Loucy (cell line): ENCODE measurements around the gene STK33.

ENCODE experiments used
- H2AFZ ChIP-seq: fragments of 200-600 bp; sonication (generic); 2 replicates; pipeline ENCODE4 v1.6.0; 2016; ENCODE audit warnings: antibody characterized with exemption, mild to moderate bottlenecking, low read length, moderate library complexity
- H3F3A ChIP-seq: fragments of 200-600 bp; 2 replicates; pipeline ENCODE4 v1.6.0; 2016; ENCODE audit warnings: antibody characterized with exemption, low read depth, mild to moderate bottlenecking
- H3K27me3 ChIP-seq: fragments of 200-600 bp; sonication (generic); 2 replicates; pipeline ENCODE4 v1.6.1; 2014; ENCODE audit warnings: low read length, mild to moderate bottlenecking; ENCODE audit not compliant: insufficient read depth, poor library complexity, severe bottlenecking
- H3K36me3 ChIP-seq: fragments of 200-600 bp; sonication (generic); 2 replicates; pipeline ENCODE4 v1.6.1; 2016; ENCODE audit warnings: low read length; ENCODE audit not compliant: insufficient read depth
- H3K4me1 ChIP-seq: fragments of 200-600 bp; sonication (generic); 2 replicates; pipeline ENCODE4 v1.5.1; 2014; ENCODE audit warnings: low read length, mild to moderate bottlenecking; ENCODE audit not compliant: insufficient read depth, poor library complexity, severe bottlenecking
- H3K4me2 ChIP-seq: fragments of 200-600 bp; sonication (generic); 2 replicates; pipeline ENCODE4 v1.6.0; 2014; ENCODE audit warnings: antibody characterized with exemption, low read length, low read depth, mild to moderate bottlenecking; ENCODE audit not compliant: poor library complexity, severe bottlenecking
- H3K4me3 ChIP-seq: fragments of 200-600 bp; sonication (generic); 2 replicates; pipeline ENCODE4 v1.5.1; 2014; ENCODE audit warnings: low read length, mild to moderate bottlenecking, mixed read lengths; ENCODE audit not compliant: poor library complexity, severe bottlenecking
- H3K79me2 ChIP-seq: fragments of 200-600 bp; sonication (generic); 2 replicates; pipeline ENCODE4 v1.6.1; 2014; ENCODE audit warnings: low read length; ENCODE audit not compliant: insufficient read depth
- H3K9ac ChIP-seq: fragments of 200-600 bp; sonication (generic); 2 replicates; pipeline ENCODE4 v1.6.0; 2014; ENCODE audit warnings: mild to moderate bottlenecking, low read depth, low read length, moderate library complexity; ENCODE audit not compliant: poor library complexity, severe bottlenecking
- H3K9me2 ChIP-seq: fragments of 200-600 bp; sonication (generic); replicated peaks from 2 replicates; pipeline ENCODE4 v1.6.1; 2016; ENCODE audit warnings: low read depth, low read length, mixed read lengths
- H3K9me3 ChIP-seq: fragments of 200-600 bp; sonication (generic); 2 replicates; pipeline ENCODE4 v1.6.1; 2014; ENCODE audit warnings: mild to moderate bottlenecking, antibody characterized with exemption, low read length, low read depth; ENCODE audit not compliant: insufficient read depth
- H4K20me1 ChIP-seq: fragments of 200-600 bp; sonication (generic); 2 replicates; pipeline ENCODE4 v1.6.0; 2014; ENCODE audit warnings: antibody characterized with exemption, low read length, mild to moderate bottlenecking; ENCODE audit not compliant: insufficient read depth, poor library complexity, severe bottlenecking
- CTCF ChIP-seq: fragments of 200-600 bp; sonication (generic); conservative IDR thresholded peaks from 2 replicates; pipeline ENCODE4 v1.5.1; 2014; ENCODE audit warnings: mild to moderate bottlenecking, antibody characterized with exemption, low read length
- EZH2phosphoT487 ChIP-seq: fragments of 200-600 bp; IDR thresholded peaks from 2 replicates; pipeline ENCODE4 v1.6.1; 2018; ENCODE audit warnings: antibody characterized with exemption, mild to moderate bottlenecking, moderate library complexity, borderline replicate concordance

The STK33 gene

DNA sequence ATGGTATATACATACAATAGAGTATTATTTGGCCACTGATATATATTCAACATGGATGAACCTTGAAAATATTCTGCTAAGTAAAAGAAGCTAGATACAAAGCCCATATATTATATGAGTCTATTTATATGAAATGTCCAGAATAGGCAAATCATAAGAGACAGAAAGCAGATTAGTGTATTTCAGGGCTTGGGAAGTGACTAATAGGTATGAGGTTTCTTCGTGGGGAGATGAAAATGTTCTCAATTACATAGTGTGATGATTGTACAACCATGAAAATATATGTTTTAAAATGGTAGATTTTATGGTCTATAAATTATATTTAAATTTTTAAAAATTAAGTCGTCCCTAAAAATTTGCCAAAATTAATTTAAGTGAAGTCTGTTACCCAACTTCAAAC is 92.2 kb downstream of the STK33 start:
- Histone ChIP-seq H4K20me1 (no peaks in the 10 kb centered on the region), H3K4me3 (no peak overlapping the region), H3K9me2 (no peaks in the 10 kb centered on the region), H3K4me1 (no peaks in the 10 kb centered on the region), H3K9me3 (peaks cover 9% of the 10 kb centered on the region; the same call in 1 of the 2 replicates), H2AFZ (no peak overlapping the region), H3K9ac (no peak overlapping the region), H3K36me3 (no peaks in the 10 kb centered on the region), H3K27me3 (no peaks in the 10 kb centered on the region), H3F3A (no peaks in the 10 kb centered on the region; the same call in 1 of the 2 replicates), H3K4me2 (no peak overlapping the region), H3K79me2 (no peaks in the 10 kb centered on the region)
- no peak for TF ChIP-seq CTCF
- TF ChIP-seq EZH2phosphoT487, result no peak

- Histone ChIP-seq H3K79me2 (no peaks in the 10 kb centered on the region), H3K9ac (no peak overlapping the region), H2AFZ (no peak overlapping the region), H4K20me1 (no peaks in the 10 kb centered on the region), H3K27me3 (no peaks in the 10 kb centered on the region), H3K9me2 (no peaks in the 10 kb centered on the region), H3K9me3 (no peaks in the 10 kb centered on the region), H3K4me2 (no peak overlapping the region), H3F3A (no peaks in the 10 kb centered on the region), H3K4me1 (no peaks in the 10 kb centered on the region), H3K4me3 (no peak overlapping the region), H3K36me3 (no peaks in the 10 kb centered on the region)
- no peak for TF ChIP-seq CTCF
Observed at GRCh38 chr11:8488395-8488794, 105.6 kb downstream of the STK33 start.

DNA sequence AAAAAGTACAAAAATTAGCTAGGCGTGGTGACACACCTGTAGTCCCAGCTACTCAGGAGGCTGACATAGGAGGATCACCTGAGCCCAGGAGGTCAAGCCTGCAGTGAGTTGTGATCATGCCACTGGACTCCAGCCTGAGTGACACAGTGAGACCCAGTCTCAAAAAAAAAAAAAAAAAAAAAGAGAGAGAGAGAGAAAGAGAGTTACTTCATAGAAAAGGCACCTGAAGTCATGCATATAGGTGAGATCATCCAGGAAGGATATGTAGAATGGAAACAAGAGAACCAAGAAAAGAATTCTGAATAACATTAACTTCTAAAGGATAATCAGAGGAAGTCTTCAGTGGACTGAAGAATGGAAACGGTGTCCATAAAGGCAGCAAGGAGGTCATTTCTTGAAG is 106.8 kb downstream of the STK33 start:
- no peaks in the 10 kb centered on the region for H3K9me3 ChIP-seq

More for the DNA sequence above, 106.8 kb downstream of the STK33 start:
- H3K36me3 ChIP-seq, result no peaks in the 10 kb centered on the region
- no peak overlapping the region for H3K4me3 ChIP-seq
- H4K20me1 ChIP-seq, result no peaks in the 10 kb centered on the region
- no peak overlapping the region for H2AFZ ChIP-seq
- H3K27me3 ChIP-seq, result no peaks in the 10 kb centered on the region
- TF ChIP-seq CTCF (no peak), EZH2phosphoT487 (no peak)
- no peak overlapping the region for H3K9ac ChIP-seq
- H3K79me2 ChIP-seq, result no peaks in the 10 kb centered on the region
- H3K4me1 ChIP-seq, result no peaks in the 10 kb centered on the region
- no peaks in the 10 kb centered on the region for H3F3A ChIP-seq
- H3K9me2 ChIP-seq, result no peaks in the 10 kb centered on the region
- H3K4me2 ChIP-seq, result no peak overlapping the region
